ENCODE results near the gene SLC34A2.

DNA sequence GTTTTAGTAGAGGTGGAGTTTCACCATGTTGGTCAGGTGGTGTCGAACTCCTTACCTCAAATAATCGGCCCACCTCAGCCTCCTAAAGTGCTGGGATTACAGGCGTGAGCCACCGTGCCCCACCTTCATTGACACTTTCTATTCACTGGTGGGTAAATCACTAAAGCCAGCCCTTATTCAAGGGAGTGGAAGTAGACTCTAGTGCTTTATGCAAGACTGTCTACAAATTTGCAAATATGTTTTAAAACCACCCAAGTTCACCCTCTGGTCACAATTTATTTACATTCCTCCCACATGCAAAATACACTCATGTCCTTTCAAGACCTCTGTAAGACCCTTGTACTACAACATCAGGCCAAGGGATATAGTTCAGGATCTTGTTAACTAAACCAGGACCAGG lies 45.0 kb downstream of the SLC34A2 start:
- TF ChIP-seq, protein P1, sequence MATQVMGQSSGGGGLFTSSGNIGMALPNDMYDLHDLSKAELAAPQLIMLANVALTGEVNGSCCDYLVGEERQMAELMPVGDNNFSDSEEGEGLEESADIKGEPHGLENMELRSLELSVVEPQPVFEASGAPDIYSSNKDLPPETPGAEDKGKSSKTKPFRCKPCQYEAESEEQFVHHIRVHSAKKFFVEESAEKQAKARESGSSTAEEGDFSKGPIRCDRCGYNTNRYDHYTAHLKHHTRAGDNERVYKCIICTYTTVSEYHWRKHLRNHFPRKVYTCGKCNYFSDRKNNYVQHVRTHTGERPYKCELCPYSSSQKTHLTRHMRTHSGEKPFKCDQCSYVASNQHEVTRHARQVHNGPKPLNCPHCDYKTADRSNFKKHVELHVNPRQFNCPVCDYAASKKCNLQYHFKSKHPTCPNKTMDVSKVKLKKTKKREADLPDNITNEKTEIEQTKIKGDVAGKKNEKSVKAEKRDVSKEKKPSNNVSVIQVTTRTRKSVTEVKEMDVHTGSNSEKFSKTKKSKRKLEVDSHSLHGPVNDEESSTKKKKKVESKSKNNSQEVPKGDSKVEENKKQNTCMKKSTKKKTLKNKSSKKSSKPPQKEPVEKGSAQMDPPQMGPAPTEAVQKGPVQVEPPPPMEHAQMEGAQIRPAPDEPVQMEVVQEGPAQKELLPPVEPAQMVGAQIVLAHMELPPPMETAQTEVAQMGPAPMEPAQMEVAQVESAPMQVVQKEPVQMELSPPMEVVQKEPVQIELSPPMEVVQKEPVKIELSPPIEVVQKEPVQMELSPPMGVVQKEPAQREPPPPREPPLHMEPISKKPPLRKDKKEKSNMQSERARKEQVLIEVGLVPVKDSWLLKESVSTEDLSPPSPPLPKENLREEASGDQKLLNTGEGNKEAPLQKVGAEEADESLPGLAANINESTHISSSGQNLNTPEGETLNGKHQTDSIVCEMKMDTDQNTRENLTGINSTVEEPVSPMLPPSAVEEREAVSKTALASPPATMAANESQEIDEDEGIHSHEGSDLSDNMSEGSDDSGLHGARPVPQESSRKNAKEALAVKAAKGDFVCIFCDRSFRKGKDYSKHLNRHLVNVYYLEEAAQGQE (IDR thresholded peaks at IDR 0.05; ENCODE audit: insufficient read depth in 1 of 2, low read depth in 2 of 2, low read length in 2 of 2): no peak
- TF ChIP-seq TAF1 (IDR thresholded peaks at IDR 0.05; ENCODE audit: borderline replicate concordance, insufficient read depth, low read length): no peak
- no peak for TF ChIP-seq POLR2AphosphoS5 (IDR thresholded peaks at IDR 0.05; ENCODE audit: low read depth, low read length)

Measured in PFSK-1 (cell line).